Gastrocnemius medialis (tissue), 4 donors: Measurements from ENCODE around the gene AJAP1. TPM values are rescaled to one million over a fixed set of nuclear protein-coding genes. Genes with fewer than 3 reads are reported as not detected.
"Not testable (repeated sequence)": the region's sequence is repeated elsewhere in the genome, so short reads cannot be mapped to it uniquely, and the experiment has no call there.

Source experiments
- ATAC-seq, 2 donors: fragments of 150-250 bp; one replicate each; pipeline ENCODE4 v1.9.1; 2016
- DNase-seq, 2 donors: peaks; one replicate each; pipeline ENCODE4 v3.0.0-alpha.2; 2019
- H3K27ac ChIP-seq, 4 donors: fragments of 200-600 bp; sonication (generic); 1 replicate in 1 of 4; 2 replicates in 3 of 4; pipeline ENCODE4 v1.5.1; 2016 to 2018; ENCODE audit warnings: mild to moderate bottlenecking in 2 of 4, moderate library complexity in 1 of 4
- H3K27me3 ChIP-seq, 3 donors: fragments of 200-600 bp; sonication (generic) in 2 of 3; 1 replicate in 1 of 3; 2 replicates in 2 of 3; pipeline versions ENCODE4 v1.5.1 to v1.6.0; 2016 to 2019; ENCODE audit warnings: mild to moderate bottlenecking in 1 of 3, moderate library complexity in 1 of 3
- H3K36me3 ChIP-seq, 2 donors: fragments of 200-600 bp; sonication (generic) in 1 of 2; one replicate each; pipeline ENCODE4 v1.5.1; 2017 to 2018
- H3K4me1 ChIP-seq, 2 donors: fragments of 200-600 bp; sonication (generic) in 1 of 2; one replicate each; pipeline ENCODE4 v1.5.1; 2016 to 2017; ENCODE audit warnings: mild to moderate bottlenecking in 2 of 2
- H3K4me3 ChIP-seq, 4 donors: fragments of 200-600 bp; sonication (generic) in 3 of 4; 1 replicate in 1 of 4; 2 replicates in 3 of 4; pipeline ENCODE4 v1.5.1; 2016 to 2019; ENCODE audit warnings: mild to moderate bottlenecking in 2 of 4
- H3K9me3 ChIP-seq, 3 donors: fragments of 200-600 bp; sonication (generic) in 2 of 3; 1 replicate in 1 of 3; 2 replicates in 2 of 3; pipeline ENCODE4 v1.5.1; 2016 to 2019
- CTCF ChIP-seq, 5 experiments: fragments of 450-650 bp in 3 of 5; fragments of 200-600 bp in 2 of 5; sonication (generic) in 2 of 5; IDR thresholded peaks in 4 of 5; conservative IDR thresholded peaks in 1 of 5; 1 replicate in 4 of 5; 2 replicates in 1 of 5; pipeline ENCODE4 v1.5.1; 2016 to 2019; ENCODE audit warnings: antibody characterized with exemption in 5 of 5, mild to moderate bottlenecking in 3 of 5, moderate library complexity in 3 of 5
- POLR2A ChIP-seq, 2 donors: fragments of 450-650 bp; IDR thresholded peaks; one replicate each; pipeline ENCODE4 v1.6.1; 2017; ENCODE audit warnings: antibody characterized with exemption in 2 of 2, mild to moderate bottlenecking in 2 of 2, moderate library complexity in 2 of 2
- in situ Hi-C, 4 donors: fragments of 200-750 bp; cut with MboI; loops; one replicate each; pipeline versions ENCODE4 v1.15.0 to v1.8.0; 2017; ENCODE audit warnings: low sequenced_read_pairs in 4 of 4
- intact Hi-C: fragments of 100-400 bp; cut with DNase I; formaldehyde crosslinking; loops from one replicate; pipeline ENCODE4 v1.15.1; 2023; ENCODE audit warnings: low total_unique reads
- total RNA-seq, 4 donors: library from RNA; depleted of rRNA; stranded (reverse); fragments of >200 nt; gene quantifications; one replicate each; pipeline versions ENCODE4 v1.1.0 to v1.2.3, GENCODE V29; 2016

The AJAP1 gene
- total RNA-seq, 4 donors from 2014 or later: 0.03 to 0.18 (median 0.05) TPM; not detected in 1

- no peak for ATAC-seq
- intact Hi-C loops: no loop called here
- no peaks in the 10 kb centered on the region for H3K4me1 ChIP-seq
- no peak overlapping the region for H3K4me3 ChIP-seq
- in situ Hi-C loops: no loop called here
- no peak overlapping the region for H3K27ac ChIP-seq
- no peaks in the 10 kb centered on the region for H3K9me3 ChIP-seq
- no peak for DNase-seq
- TF ChIP-seq POLR2A (IDR thresholded peaks at IDR 0.05) (no peak), CTCF (IDR thresholded peaks at IDR 0.05 in 4 of 5, conservative IDR thresholded peaks at IDR 0.05 in 1 of 5) (no peak)
- H3K27me3 ChIP-seq: peaks cover 0 to 15% (median 0%) of the 10 kb centered on the region in 3 donors
- no peaks in the 10 kb centered on the region for H3K36me3 ChIP-seq
Measured at GRCh38 chr1:4665456-4665855, 11.0 kb downstream of the AJAP1 start.

- H3K27me3 ChIP-seq, H3K27ac ChIP-seq, H3K4me1 ChIP-seq, H3K9me3 ChIP-seq, ATAC-seq, in situ Hi-C loops, DNase-seq, intact Hi-C loops, H3K4me3 ChIP-seq, H3K36me3 ChIP-seq: not testable (repeated sequence)
Measured at GRCh38 chr1:4666683-4667082, 12.3 kb downstream of the AJAP1 start.

GRCh38 chr1:4668743-4669700, 14.6 kb downstream of the AJAP1 start:
- intact Hi-C loops (no loop called here), in situ Hi-C loops (no loop called here)
- Histone ChIP-seq H3K9me3 (no peaks in the 10 kb centered on the region), H3K27me3 (peaks cover 0 to 6% (median 0%) of the 10 kb centered on the region in 3 donors), H3K4me3 (no peak overlapping the region), H3K36me3 (no peaks in the 10 kb centered on the region), H3K4me1 (no peaks in the 10 kb centered on the region), H3K27ac (no peak overlapping the region)
- DNase-seq (no peak), ATAC-seq (no peak)
- no peak for TF ChIP-seq CTCF (IDR thresholded peaks at IDR 0.05 in 4 of 5, conservative IDR thresholded peaks at IDR 0.05 in 1 of 5)
- no peak for TF ChIP-seq POLR2A (IDR thresholded peaks at IDR 0.05)

GRCh38 chr1:4670265-4670664, 15.9 kb downstream of the AJAP1 start:
- intact Hi-C loops: no loop called here
- Histone ChIP-seq H3K36me3 (no peaks in the 10 kb centered on the region), H3K9me3 (no peaks in the 10 kb centered on the region), H3K27me3 (no peaks in the 10 kb centered on the region), H3K4me3 (no peak overlapping the region), H3K4me1 (no peaks in the 10 kb centered on the region), H3K27ac (no peak overlapping the region)
- no peak for DNase-seq
- in situ Hi-C loops: no loop called here
- TF ChIP-seq POLR2A (IDR thresholded peaks at IDR 0.05): no peak
- TF ChIP-seq CTCF (IDR thresholded peaks at IDR 0.05 in 4 of 5, conservative IDR thresholded peaks at IDR 0.05 in 1 of 5): no peak
- no peak for ATAC-seq

GRCh38 chr1:4671828-4672227, 17.4 kb downstream of the AJAP1 start:
- Histone ChIP-seq H3K9me3 (no peaks in the 10 kb centered on the region), H3K27ac (no peak overlapping the region), H3K4me3 (no peak overlapping the region), H3K27me3 (no peaks in the 10 kb centered on the region), H3K36me3 (no peaks in the 10 kb centered on the region), H3K4me1 (no peaks in the 10 kb centered on the region)
- intact Hi-C loops: no loop called here
- no peak for DNase-seq
- ATAC-seq: no peak
- in situ Hi-C loops: no loop called here
- TF ChIP-seq CTCF (IDR thresholded peaks at IDR 0.05 in 4 of 5, conservative IDR thresholded peaks at IDR 0.05 in 1 of 5) (no peak), POLR2A (IDR thresholded peaks at IDR 0.05) (no peak)
